HepG2 (cell line): ENCODE measurements around the gene CAMSAP2. TPM values are rescaled to one million over a fixed set of nuclear protein-coding genes. Genes with fewer than 3 reads are reported as not detected.

Experiments used
- ATAC-seq: fragments of 200-7000 bp; cut with Tn5 transposase; 3 replicates; pipeline ENCODE4 v1.9.1; 2020; ENCODE audit warnings: mild to moderate bottlenecking, moderate library complexity
- BruUV-seq: library from RNA; stranded (reverse); fragments of 400-500 nt; replicated peaks from 2 replicates; lab custom pipeline; 2021; lab: Mats Ljungman, UMichigan
- CTCF ChIA-PET: fragments of 300-600 bp; formaldehyde crosslinking; extraction: SDS; loops from one replicate; lab custom pipeline; 2021; ENCODE audit warnings: low total read pairs, inconsistent platforms, low intra/inter-chr PET ratio; lab: Yijun Ruan, JAX
- POLR2A ChIA-PET: fragments of 350-600 bp; sonication (Branson Sonifier 250); formaldehyde crosslinking; loops from one replicate; lab custom pipeline; 2020; ENCODE audit warnings: antibody characterized with exemption, inconsistent platforms; lab: Yijun Ruan, JAX
- DNase-seq: peaks from one replicate; pipeline ENCODE4 v3.0.0-alpha.2; 2015; ENCODE audit warnings: low spot score
- FAIRE-seq: peaks from 3 replicates; lab custom pipeline; 2011; peaks lifted over from hg19 to GRCh38; lab: Jason Lieb, UNC
- H2AFZ ChIP-seq: one replicate; pipeline ENCODE4 v1.6.1; 2011; ENCODE audit warnings: low read length, inconsistent platforms
- H3K27ac ChIP-seq: fragments of 300-600 bp; 3 replicates; pipeline ENCODE4 v1.8.0; 2011; ENCODE audit warnings: mixed run types, mild to moderate bottlenecking, mixed read lengths, low read length, inconsistent platforms; ENCODE audit not compliant: insufficient read depth; ENCODE audit errors: extremely low read length
- H3K27me3 ChIP-seq, 2 experiments: fragments of 200-600 bp in 1 of 2; 2 replicates in 1 of 2; 3 replicates in 1 of 2; pipeline versions ENCODE4 v1.6.0 to v1.8.0; 2011; ENCODE audit warnings: low read length in 2 of 2, mild to moderate bottlenecking in 2 of 2, moderate library complexity in 2 of 2, inconsistent platforms in 1 of 2; ENCODE audit not compliant: insufficient read depth in 2 of 2, control insufficient read depth in 1 of 2
- H3K36me3 ChIP-seq, 2 experiments: fragments of 200-600 bp in 1 of 2; replicated peaks in 1 of 2; 2 replicates in 1 of 2; 3 replicates in 1 of 2; pipeline versions ENCODE4 v1.5.1 to v1.8.0; 2011; ENCODE audit warnings: low read length in 2 of 2, inconsistent platforms in 1 of 2; ENCODE audit not compliant: insufficient read depth in 2 of 2, control insufficient read depth in 1 of 2
- H3K4me1 ChIP-seq: 2 replicates; pipeline ENCODE4 v1.5.1; 2012; ENCODE audit warnings: low read length, inconsistent platforms; ENCODE audit not compliant: insufficient read depth
- H3K4me2 ChIP-seq: 2 replicates; pipeline ENCODE4 v1.6.0; 2011; ENCODE audit warnings: low read depth, low read length, inconsistent platforms
- H3K4me3 ChIP-seq, 3 experiments: fragments of 200-600 bp in 1 of 3; sonication (generic), shearing (Covaris generic) in 1 of 3; replicated peaks in 1 of 3; 2 replicates each; pipeline ENCODE4 v1.5.1; 2011 to 2016; ENCODE audit warnings: low read length in 3 of 3, inconsistent platforms in 2 of 3, low read depth in 2 of 3, mild to moderate bottlenecking in 2 of 3, control low read depth in 1 of 3, mixed read lengths in 1 of 3; ENCODE audit not compliant: insufficient read depth in 1 of 3
- H3K79me2 ChIP-seq: one replicate; pipeline ENCODE4 v1.6.1; 2011; ENCODE audit warnings: low read length, inconsistent platforms; ENCODE audit not compliant: insufficient read depth
- H3K9ac ChIP-seq: 2 replicates; pipeline ENCODE4 v1.6.0; 2011; ENCODE audit warnings: mild to moderate bottlenecking, low read depth, low read length, inconsistent platforms; ENCODE audit not compliant: insufficient read depth
- H3K9me3 ChIP-seq: 2 replicates; pipeline ENCODE4 v1.5.1; 2012; ENCODE audit warnings: mild to moderate bottlenecking, low read length
- H4K20me1 ChIP-seq: 2 replicates; pipeline ENCODE4 v1.6.0; 2011; ENCODE audit warnings: inconsistent platforms, mild to moderate bottlenecking, low read length, moderate library complexity; ENCODE audit not compliant: insufficient read depth
- ATF1 ChIP-seq: IDR thresholded peaks from 2 replicates; pipeline ENCODE4 v1.6.1; 2016; ENCODE audit warnings: mild to moderate bottlenecking, control low read depth
- IKZF4 ChIP-seq: sonication (generic); formaldehyde crosslinking; IDR thresholded peaks from 2 replicates; pipeline ENCODE4 v1.5.1; 2020; ENCODE audit warnings: borderline replicate concordance, mild to moderate bottlenecking, low read depth, missing genetic modification reagents; ENCODE audit errors: not compliant biosample characterization
- MED1 ChIP-seq: sonication (generic); formaldehyde crosslinking; IDR thresholded peaks from 2 replicates; pipeline ENCODE4 v1.4.0; 2020; ENCODE audit warnings: missing genetic modification reagents
- PHF21A ChIP-seq: sonication (generic); formaldehyde crosslinking; IDR thresholded peaks from 2 replicates; pipeline ENCODE4 v1.5.0; 2020; ENCODE audit warnings: mild to moderate bottlenecking, missing genetic modification reagents
- SALL1 ChIP-seq: sonication (generic); formaldehyde crosslinking; IDR thresholded peaks from 2 replicates; pipeline ENCODE4 v1.8.0; 2022; ENCODE audit warnings: mild to moderate bottlenecking, missing genetic modification reagents
- SOX13 ChIP-seq, 3 experiments: fragments of 450-650 bp in 1 of 3; sonication (generic) in 1 of 3; formaldehyde crosslinking in 1 of 3; IDR thresholded peaks in 2 of 3; conservative IDR thresholded peaks in 1 of 3; 2 replicates each; pipeline versions ENCODE4 v1.5.0 to v1.6.1; 2016 to 2020; ENCODE audit warnings: antibody characterized with exemption in 1 of 3, mild to moderate bottlenecking in 1 of 3, missing compliant biosample characterization in 1 of 3, missing genetic modification reagents in 1 of 3, moderate library complexity in 1 of 3
- SSRP1 ChIP-seq: IDR thresholded peaks from 2 replicates; pipeline ENCODE4 v1.6.1; 2016; ENCODE audit warnings: control low read depth
- TRIM24 ChIP-seq: sonication (generic); formaldehyde crosslinking; IDR thresholded peaks from 2 replicates; pipeline ENCODE4 v1.8.0; 2022; ENCODE audit warnings: mild to moderate bottlenecking, missing genetic modification reagents
- ZNF354B ChIP-seq: sonication (generic); formaldehyde crosslinking; IDR thresholded peaks from 2 replicates; pipeline ENCODE4 v1.8.0; 2022; ENCODE audit warnings: mild to moderate bottlenecking, missing genetic modification reagents
- WGBS: methylation state at CpG from one replicate; pipeline ENCODE4 v1.1.6; 2017; ENCODE audit warnings: low lambda C conversion rate; 5-methylcytosine and 5-hydroxymethylcytosine counted together
- in situ Hi-C: cut with HindIII; loops from 2 replicates; pipeline ENCODE4 v1.10.0; 2017; ENCODE audit warnings: low pct_unique_long_range_greater_than_20kb; ENCODE audit not compliant: extremely low pct_ligation_motif_present
- intact Hi-C: fragments of 100-400 bp; cut with micrococcal nuclease; formaldehyde crosslinking; loops from one replicate; pipeline ENCODE4 v1.10.0; 2022; ENCODE audit not compliant: unreplicated experiment
- polyA plus RNA-seq, 8 experiments: library from polyadenylated mRNA; depleted of rRNA in 3 of 8; stranded (reverse) in 7 of 8; unstranded in 1 of 8; fragments of >200 nt; fragmentation: Illumina TruSeq in 4 of 8; extraction: Trizol in 4 of 8; gene quantifications; 2 replicates each; pipeline versions ENCODE4 v1.2.1 to v1.2.3, GENCODE V29; 2011 to 2016; ENCODE audit warnings: low read depth in 4 of 8, missing spikeins in 1 of 8, mixed read lengths in 1 of 8; ENCODE audit not compliant: insufficient read depth in 1 of 8
- total RNA-seq, 5 experiments: library from RNA; depleted of rRNA; stranded (reverse); fragments of >200 nt; fragmentation: Illumina TruSeq; extraction: Trizol; gene quantifications; 2 replicates each; pipeline ENCODE4 v1.2.3, GENCODE V29; 2016; ENCODE audit warnings: low read depth in 1 of 5

CAMSAP2 gene
- total and polyA plus RNA-seq, 2 of the 13 experiments (the other 11 are each of a cell fraction or from before 2014, with no cell fraction given) = 3.4 to 8.2 TPM

DNA sequence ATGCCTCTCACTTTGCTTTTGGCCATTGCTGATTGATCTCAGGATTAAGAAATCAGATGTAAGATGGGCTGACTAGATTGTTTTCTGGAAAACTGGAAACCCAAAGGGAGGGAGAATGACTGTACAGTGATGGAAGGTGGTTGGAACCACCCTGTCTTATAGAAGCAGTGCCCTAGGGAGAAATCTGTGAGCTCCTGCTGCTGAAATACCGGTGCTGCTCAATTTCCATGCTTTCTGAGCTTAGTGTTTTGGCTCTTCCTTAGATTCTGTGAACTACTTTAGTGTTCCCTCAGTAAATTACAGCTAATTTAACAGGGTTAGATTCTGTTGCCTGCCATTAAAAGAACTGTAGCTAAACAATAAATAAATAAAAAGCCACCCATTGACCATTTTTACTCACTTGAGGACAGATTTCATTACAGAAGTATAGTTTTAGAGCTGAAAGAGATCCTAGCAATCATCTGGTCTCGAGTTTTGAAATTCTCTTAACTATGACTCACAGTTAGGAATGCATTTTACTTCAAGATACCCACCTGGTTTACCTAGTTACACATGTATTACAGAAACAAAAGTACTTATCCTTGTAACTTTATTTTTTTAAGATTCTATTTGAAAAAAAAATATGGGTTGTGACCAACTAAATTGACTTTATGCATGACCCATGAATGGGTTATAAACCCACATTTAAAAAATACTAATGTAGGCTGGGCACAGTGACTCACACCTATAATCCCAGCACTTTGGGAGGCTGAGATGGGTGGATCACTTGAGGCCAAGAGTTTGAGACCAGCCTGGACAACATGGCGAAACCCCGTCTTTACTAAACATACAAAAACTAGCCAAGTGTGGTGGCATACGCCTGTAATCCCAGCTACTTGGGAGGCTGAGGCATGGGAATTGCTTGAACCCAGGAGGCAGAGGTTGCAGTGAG, 33.2 kb downstream of the CAMSAP2 start:
- H3K4me1 ChIP-seq = peaks cover 9% of the 10 kb centered on the region
- no TSS peak for BruUV-seq
- intact Hi-C loops = no loop called here
- CTCF ChIA-PET = no interaction called here
- no peaks in the 10 kb centered on the region for H3K9me3 ChIP-seq
- FAIRE-seq = no peak
- H3K4me2 ChIP-seq = no peak overlapping the region
- no peak for DNase-seq
- 98% methylated on average over 5 of the region's 5 CpGs for WGBS
- no peak overlapping the region for H3K4me3 ChIP-seq
- no peaks in the 10 kb centered on the region for H4K20me1 ChIP-seq
- no peak overlapping the region for H3K9ac ChIP-seq
- no peaks in the 10 kb centered on the region for H3K27me3 ChIP-seq
- H3K79me2 ChIP-seq = no peaks in the 10 kb centered on the region
- TF ChIP-seq TRIM24 (no peak), SOX13 (IDR thresholded peaks at IDR 0.05) (no peak), SOX13 (CRISPR knock-in tag; conservative IDR thresholded peaks at IDR 0.05 in 1 of 2, IDR thresholded peaks at IDR 0.05 in 1 of 2) (no peak), ATF1 (CRISPR knock-in tag) (no peak), PHF21A (CRISPR knock-in tag) (no peak), SALL1 (no peak), SSRP1 (CRISPR knock-in tag) (no peak), ZNF354B (CRISPR knock-in tag) (no peak), MED1 (no peak), IKZF4 (no peak)
- TF ChIP-seq, all 625 proteins: peak for 0
- no peak overlapping the region for H3K27ac ChIP-seq
- ATAC-seq = no peak
- POLR2A ChIA-PET = interaction anchor here (1.1 kb wide), 1 partner anchor 102 kb away, joined by 4 read pairs; the partner anchor contains the start of gene DDX59
- H2AFZ ChIP-seq = no peak overlapping the region
- peaks cover 3 to 17% of the 10 kb centered on the region in 2 experiments; a peak in 3 of 5 replicates for H3K36me3 ChIP-seq
- in situ Hi-C loops = no loop called here
